HCT116 (cell line): ENCODE data around the gene ASAP2. TPM values are rescaled to one million over a fixed set of nuclear protein-coding genes. Genes with fewer than 3 reads are reported as not detected.

ENCODE experiments used
- ATAC-seq: fragments of 200-7000 bp; cut with Tn5 transposase; 2 replicates; pipeline ENCODE4 v1.9.1; 2020; ENCODE audit warnings: mild to moderate bottlenecking, moderate library complexity
- BruUV-seq: library from RNA; stranded (reverse); fragments of 400-500 nt; replicated peaks from 2 replicates; lab custom pipeline; 2021; lab: Mats Ljungman, UMichigan
- CTCF ChIA-PET: fragments of 300-600 bp; sonication (Branson Sonifier 250); formaldehyde crosslinking; loops from one replicate; lab custom pipeline; 2021; ENCODE audit warnings: antibody characterized with exemption; lab: Charles Lee
- POLR2A ChIA-PET: fragments of 300-600, 350-600 bp; sonication (Branson Sonifier 250); formaldehyde crosslinking; loops from one replicate; lab custom pipeline; 2021; ENCODE audit warnings: antibody characterized with exemption; lab: Charles Lee
- RAD21 ChIA-PET, 2 experiments: fragments of 300-600 bp; sonication (Branson Sonifier 250); formaldehyde crosslinking; loops; one replicate each; lab custom pipeline; 2023; ENCODE audit warnings: low total read pairs in 2 of 2; ENCODE audit not compliant: uncharacterized antibody in 2 of 2, unreplicated experiment in 2 of 2, low non-redundant PET in 1 of 2; lab: Charles Lee
- DNase-seq: peaks from one replicate; pipeline ENCODE4 v3.0.0-alpha.2; 2010; ENCODE audit warnings: low read depth, low spot score
- H2AFZ ChIP-seq: fragments of 200-600 bp; shearing (Covaris generic), sonication (generic); 2 replicates; pipeline ENCODE4 v1.6.1; 2017; ENCODE audit warnings: low read depth, mixed run types, mixed read lengths, antibody characterized with exemption, low read length; ENCODE audit not compliant: poor library complexity, severe bottlenecking
- H3K27ac ChIP-seq: 2 replicates; pipeline ENCODE4 v1.5.1; 2012; ENCODE audit warnings: low read depth, low read length
- H3K27me3 ChIP-seq: fragments of 200-600 bp; sonication (generic); 2 replicates; pipeline ENCODE4 v1.6.1; 2016; ENCODE audit warnings: mixed run types, low read length, mixed read lengths; ENCODE audit not compliant: insufficient read depth
- H3K36me3 ChIP-seq, 2 experiments: fragments of 200-500 bp in 1 of 2; fragments of 200-600 bp in 1 of 2; sonication (Bioruptor generic) in 1 of 2; sonication (generic) in 1 of 2; 2 replicates each; pipeline versions ENCODE4 v1.5.1 to v1.6.1; 2014 to 2016; ENCODE audit warnings: low read length in 2 of 2, inconsistent platforms in 1 of 2, mixed read lengths in 1 of 2, mixed run types in 1 of 2; ENCODE audit not compliant: insufficient read depth in 2 of 2, control insufficient read depth in 1 of 2
- H3K4me1 ChIP-seq, 2 experiments: fragments of 200-600 bp in 1 of 2; sonication (generic) in 1 of 2; 2 replicates each; pipeline versions ENCODE4 v1.5.1 to v1.6.1; 2012 to 2017; ENCODE audit warnings: low read length in 2 of 2, inconsistent platforms in 1 of 2, mild to moderate bottlenecking in 1 of 2, mixed read lengths in 1 of 2, mixed run types in 1 of 2, moderate library complexity in 1 of 2; ENCODE audit not compliant: insufficient read depth in 2 of 2, control insufficient read depth in 1 of 2
- H3K4me2 ChIP-seq: fragments of 200-600 bp; sonication (generic); 2 replicates; pipeline ENCODE4 v1.6.1; 2017; ENCODE audit warnings: mixed run types, low read length, mixed read lengths
- H3K4me3 ChIP-seq, 2 experiments: fragments of 200-600 bp in 1 of 2; sonication (generic) in 1 of 2; replicated peaks in 1 of 2; 2 replicates each; pipeline ENCODE4 v1.5.1; 2011 to 2016; ENCODE audit warnings: low read length in 2 of 2, control low read depth in 1 of 2, low read depth in 1 of 2, mild to moderate bottlenecking in 1 of 2, mixed read lengths in 1 of 2, mixed run types in 1 of 2
- H3K79me2 ChIP-seq: fragments of 200-600 bp; sonication (generic); 2 replicates; pipeline ENCODE4 v1.6.1; 2017; ENCODE audit warnings: mild to moderate bottlenecking, mixed run types, low read length, moderate library complexity, mixed read lengths; ENCODE audit not compliant: insufficient read depth
- H3K9ac ChIP-seq: fragments of 200-600 bp; sonication (generic); 2 replicates; pipeline ENCODE4 v1.6.1; 2016; ENCODE audit warnings: low read length, mixed read lengths
- H3K9me2 ChIP-seq: fragments of 200-600 bp; sonication (generic), shearing (Covaris generic); 2 replicates; pipeline ENCODE4 v1.6.1; 2017; ENCODE audit warnings: mixed run types, mild to moderate bottlenecking, moderate library complexity; ENCODE audit not compliant: insufficient read depth
- H3K9me3 ChIP-seq, 2 experiments: fragments of 200-500 bp in 1 of 2; fragments of 200-600 bp in 1 of 2; sonication (Bioruptor generic) in 1 of 2; sonication (generic) in 1 of 2; 2 replicates each; pipeline ENCODE4 v1.6.1; 2014 to 2017; ENCODE audit warnings: low read length in 2 of 2, mixed read lengths in 2 of 2, inconsistent platforms in 1 of 2, low read depth in 1 of 2, mild to moderate bottlenecking in 1 of 2, mixed run types in 1 of 2, moderate library complexity in 1 of 2; ENCODE audit not compliant: control insufficient read depth in 1 of 2, insufficient read depth in 1 of 2
- H4K20me1 ChIP-seq: fragments of 200-600 bp; sonication (generic), shearing (Covaris generic); 2 replicates; pipeline ENCODE4 v1.6.1; 2017; ENCODE audit warnings: mixed run types, mild to moderate bottlenecking, moderate library complexity; ENCODE audit not compliant: insufficient read depth
- ATF3 ChIP-seq: IDR thresholded peaks from 2 replicates; pipeline ENCODE4 v1.6.1; 2012
- CBX3 ChIP-seq: IDR thresholded peaks from 2 replicates; pipeline ENCODE4 v1.6.1; 2012; ENCODE audit warnings: low read depth
- CEBPB ChIP-seq: IDR thresholded peaks from 2 replicates; pipeline ENCODE4 v1.6.1; 2012; ENCODE audit warnings: low read depth
- CTCF ChIP-seq, 3 experiments: fragments of 200-600 bp in 1 of 3; sonication (generic) in 1 of 3; IDR thresholded peaks in 2 of 3; conservative IDR thresholded peaks in 1 of 3; 2 replicates each; pipeline ENCODE4 v1.5.1; 2012 to 2017; ENCODE audit warnings: low read depth in 2 of 3, low read length in 2 of 3, antibody characterized with exemption in 1 of 3, borderline replicate concordance in 1 of 3, control low read depth in 1 of 3, mild to moderate bottlenecking in 1 of 3, mixed read lengths in 1 of 3, mixed run types in 1 of 3, moderate library complexity in 1 of 3; ENCODE audit not compliant: insufficient read depth in 1 of 3
- EGR1 ChIP-seq: IDR thresholded peaks from 2 replicates; pipeline ENCODE4 v1.6.1; 2012; ENCODE audit warnings: low read depth
- ELF1 ChIP-seq: IDR thresholded peaks from 2 replicates; pipeline ENCODE4 v1.6.1; 2012; ENCODE audit warnings: low read depth, borderline replicate concordance
- EZH2 ChIP-seq: fragments of 200-600 bp; sonication (generic); IDR thresholded peaks from 2 replicates; pipeline ENCODE4 v1.6.1; 2017; ENCODE audit warnings: antibody characterized with exemption, mixed run types
- EZH2phosphoT487 ChIP-seq: fragments of 200-600 bp; IDR thresholded peaks from 2 replicates; pipeline ENCODE4 v1.6.1; 2018; ENCODE audit warnings: antibody characterized with exemption, borderline replicate concordance
- FOSL1 ChIP-seq: IDR thresholded peaks from 2 replicates; pipeline ENCODE4 v1.6.1; 2012; ENCODE audit warnings: low read depth
- JUND ChIP-seq: IDR thresholded peaks from 2 replicates; pipeline ENCODE4 v1.6.1; 2012
- MAX ChIP-seq: IDR thresholded peaks from 2 replicates; pipeline ENCODE4 v1.6.1; 2012
- POLR2A ChIP-seq: IDR thresholded peaks from 2 replicates; pipeline ENCODE4 v1.7.0; 2011; ENCODE audit warnings: borderline replicate concordance; ENCODE audit not compliant: insufficient read depth, insufficient read length; ENCODE audit errors: extremely low read depth
- POLR2AphosphoS5 ChIP-seq: IDR thresholded peaks from 2 replicates; pipeline ENCODE4 v1.6.1; 2011; ENCODE audit warnings: mild to moderate bottlenecking, low read depth, low read length, moderate library complexity
- RAD21 ChIP-seq: IDR thresholded peaks from 2 replicates; pipeline ENCODE4 v1.6.1; 2012; ENCODE audit warnings: low read depth, mild to moderate bottlenecking
- REST ChIP-seq: IDR thresholded peaks from 2 replicates; pipeline ENCODE4 v1.6.1; 2012; ENCODE audit warnings: low read depth
- SRF ChIP-seq: IDR thresholded peaks from 2 replicates; pipeline ENCODE4 v1.6.1; 2012; ENCODE audit warnings: low read depth
- YY1 ChIP-seq: IDR thresholded peaks from 2 replicates; pipeline ENCODE4 v1.6.1; 2011; ENCODE audit warnings: low read length, low read depth, moderate library complexity, mild to moderate bottlenecking; ENCODE audit not compliant: insufficient replicate concordance; ENCODE audit errors: extremely low read depth
- ZBTB33 ChIP-seq: IDR thresholded peaks from 2 replicates; pipeline ENCODE4 v1.6.1; 2011; ENCODE audit warnings: mild to moderate bottlenecking, low read length, moderate library complexity; ENCODE audit not compliant: insufficient replicate concordance; ENCODE audit errors: extremely low read depth
- ZFX ChIP-seq: fragments of 450-650 bp; IDR thresholded peaks from 2 replicates; pipeline ENCODE4 v1.6.1; 2017
- ZNF274 ChIP-seq: fragments of 200-500 bp; sonication (Bioruptor generic); IDR thresholded peaks from 2 replicates; pipeline ENCODE4 v1.6.1; 2014; ENCODE audit warnings: mild to moderate bottlenecking, low read depth, low read length, inconsistent platforms
- intact Hi-C: fragments of 100-400 bp; cut with micrococcal nuclease; formaldehyde crosslinking; loops from 2 replicates; pipeline ENCODE4 v1.10.0; 2022
- total RNA-seq: library from RNA; stranded (reverse); gene quantifications from one replicate; pipeline ENCODE4 v1.2.1, GENCODE V29; 2021; ENCODE audit not compliant: unreplicated experiment

Gene ASAP2
- total RNA-seq, 1 experiment from 2014 or later, result 16.5 TPM

- no TSS peak for BruUV-seq
- Histone ChIP-seq H3K4me2 (peak overlapping the region; percentile 51), H3K9me3 (no peaks in the 10 kb centered on the region), H3K4me3 (no peak overlapping the region), H4K20me1 (0 out of 2 replicates have a peak, but pooled peaks cover 4% of the 10 kb centered on the region), H3K36me3 (no peaks in the 10 kb centered on the region), H3K27me3 (no peaks in the 10 kb centered on the region), H3K9ac (peak overlapping the region; percentile 7; the same call in 1 of the 2 replicates), H3K9me2 (no peaks in the 10 kb centered on the region), H3K4me1 (peaks cover 17 to 51% of the 10 kb centered on the region in 2 experiments; a peak in 3 of 4 replicates), H3K79me2 (no peaks in the 10 kb centered on the region), H2AFZ (no peak overlapping the region), H3K27ac (no peak overlapping the region)
- intact Hi-C loops, result no loop called here
- TF ChIP-seq ZBTB33 (no peak), REST (no peak), ATF3 (no peak), CTCF (IDR thresholded peaks at IDR 0.05 in 2 of 3, conservative IDR thresholded peaks at IDR 0.05 in 1 of 3; ENCODE audit: borderline replicate concordance in 1 of 3, insufficient read depth in 1 of 3, low read depth in 2 of 3, low read length in 2 of 3) (no peak), POLR2AphosphoS5 (no peak), EZH2phosphoT487 (no peak), SRF (no peak), CEBPB (no peak), ELF1 (no peak), EZH2 (no peak), JUND (no peak), MAX (no peak), RAD21 (no peak), FOSL1 (no peak), CBX3 (no peak), EGR1 (no peak), ZFX (no peak), YY1 (no peak), POLR2A (no peak), ZNF274 (no peak)
- no peak for ATAC-seq
- DNase-seq, result no peak
- ChIA-PET RAD21 (interaction anchor here in 1 of 2 experiments (1.2 kb wide), 1 partner anchor 168 kb away, joined by 3 read pairs; no protein-coding TSS in a partner anchor), POLR2A (no interaction called here), CTCF (no interaction called here)
These were observed 104.2 kb downstream of the ASAP2 start for GRCh38 chr2:9310798-9311197.
